GM23338 (cell line): ENCODE results near the gene RANGAP1.

ENCODE experiments used
- CREB1 ChIP-seq: fragments of 250-450 bp; sonication (Bioruptor Pico); IDR thresholded peaks from 2 replicates; pipeline ENCODE4 v1.5.0; 2020; ENCODE audit warnings: low read depth, mild to moderate bottlenecking, moderate library complexity
- EZH2 ChIP-seq: fragments of 200-600 bp; sonication (generic); IDR thresholded peaks from one replicate; pipeline ENCODE4 v1.8.0; 2017; ENCODE audit warnings: antibody characterized with exemption, mild to moderate bottlenecking, low read depth; ENCODE audit not compliant: unreplicated experiment
- EZH2phosphoT487 ChIP-seq: fragments of 200-600 bp; sonication (generic); IDR thresholded peaks from one replicate; pipeline ENCODE4 v1.8.1; 2018; ENCODE audit warnings: antibody characterized with exemption; ENCODE audit not compliant: unreplicated experiment
- POLR2AphosphoS5 ChIP-seq: IDR thresholded peaks from 2 replicates; pipeline ENCODE4 v1.6.1; 2016; ENCODE audit warnings: antibody characterized with exemption, low read depth
- TF ChIP-seq, protein P1 (sequence below): IDR thresholded peaks from one replicate; pipeline ENCODE4 v1.6.1; 2018; ENCODE audit warnings: antibody characterized with exemption; ENCODE audit not compliant: unreplicated experiment
- TF ChIP-seq, protein P2 (sequence below), 2 experiments: fragments of 200-600 bp in 1 of 2; sonication (generic) in 1 of 2; conservative IDR thresholded peaks; 2 replicates each; pipeline versions ENCODE4 v1.5.1 to v1.6.1; 2016 to 2017; ENCODE audit warnings: antibody characterized with exemption in 2 of 2, low read depth in 2 of 2, mild to moderate bottlenecking in 2 of 2, moderate library complexity in 1 of 2

DNA sequence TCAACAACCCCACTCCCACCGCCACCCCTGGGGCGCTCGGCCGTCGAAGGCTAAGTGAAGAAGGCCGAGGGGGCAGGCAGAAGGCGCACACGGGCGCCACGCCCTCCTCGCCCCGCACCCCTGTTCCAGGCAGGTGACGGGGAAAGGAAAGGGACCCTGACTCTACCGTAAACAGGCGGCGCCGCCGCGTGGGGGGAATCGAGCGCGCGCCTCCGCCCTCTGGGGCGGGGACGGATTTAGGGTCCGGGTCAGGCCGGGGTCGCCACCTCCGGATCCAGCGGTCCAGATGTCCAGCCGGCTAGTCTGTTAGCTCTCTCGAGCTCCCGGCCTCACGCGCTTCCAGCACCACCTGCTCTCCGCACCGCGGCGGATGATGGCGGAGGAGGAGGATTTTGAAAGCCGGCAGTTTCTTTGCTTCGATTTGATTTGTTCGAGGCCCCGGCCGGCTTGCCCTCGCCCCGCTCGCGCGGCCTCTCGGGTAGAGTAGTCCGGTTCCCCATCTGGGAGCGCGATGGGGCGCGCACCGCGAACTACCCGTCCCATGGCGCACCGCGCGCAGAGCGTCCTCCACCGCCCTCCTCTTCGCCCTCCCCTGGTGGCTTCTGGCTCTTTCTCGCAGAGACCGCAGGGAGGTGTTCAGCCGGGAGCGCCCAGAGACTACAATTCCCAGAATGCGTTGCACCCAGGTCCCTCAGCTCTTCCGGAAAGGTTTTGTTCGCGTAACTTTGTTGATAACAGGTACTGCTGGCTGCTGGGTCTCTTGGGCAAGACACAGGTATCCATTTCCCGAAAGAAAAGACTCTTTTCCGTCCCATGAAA lies at the start of gene RANGAP1:
- TF ChIP-seq EZH2phosphoT487 (no peak), EZH2 (no peak), POLR2AphosphoS5 (peak; percentile 91), CREB1 (CRISPR knock-in tag) (peak; percentile 93)
- TF ChIP-seq, protein P1, sequence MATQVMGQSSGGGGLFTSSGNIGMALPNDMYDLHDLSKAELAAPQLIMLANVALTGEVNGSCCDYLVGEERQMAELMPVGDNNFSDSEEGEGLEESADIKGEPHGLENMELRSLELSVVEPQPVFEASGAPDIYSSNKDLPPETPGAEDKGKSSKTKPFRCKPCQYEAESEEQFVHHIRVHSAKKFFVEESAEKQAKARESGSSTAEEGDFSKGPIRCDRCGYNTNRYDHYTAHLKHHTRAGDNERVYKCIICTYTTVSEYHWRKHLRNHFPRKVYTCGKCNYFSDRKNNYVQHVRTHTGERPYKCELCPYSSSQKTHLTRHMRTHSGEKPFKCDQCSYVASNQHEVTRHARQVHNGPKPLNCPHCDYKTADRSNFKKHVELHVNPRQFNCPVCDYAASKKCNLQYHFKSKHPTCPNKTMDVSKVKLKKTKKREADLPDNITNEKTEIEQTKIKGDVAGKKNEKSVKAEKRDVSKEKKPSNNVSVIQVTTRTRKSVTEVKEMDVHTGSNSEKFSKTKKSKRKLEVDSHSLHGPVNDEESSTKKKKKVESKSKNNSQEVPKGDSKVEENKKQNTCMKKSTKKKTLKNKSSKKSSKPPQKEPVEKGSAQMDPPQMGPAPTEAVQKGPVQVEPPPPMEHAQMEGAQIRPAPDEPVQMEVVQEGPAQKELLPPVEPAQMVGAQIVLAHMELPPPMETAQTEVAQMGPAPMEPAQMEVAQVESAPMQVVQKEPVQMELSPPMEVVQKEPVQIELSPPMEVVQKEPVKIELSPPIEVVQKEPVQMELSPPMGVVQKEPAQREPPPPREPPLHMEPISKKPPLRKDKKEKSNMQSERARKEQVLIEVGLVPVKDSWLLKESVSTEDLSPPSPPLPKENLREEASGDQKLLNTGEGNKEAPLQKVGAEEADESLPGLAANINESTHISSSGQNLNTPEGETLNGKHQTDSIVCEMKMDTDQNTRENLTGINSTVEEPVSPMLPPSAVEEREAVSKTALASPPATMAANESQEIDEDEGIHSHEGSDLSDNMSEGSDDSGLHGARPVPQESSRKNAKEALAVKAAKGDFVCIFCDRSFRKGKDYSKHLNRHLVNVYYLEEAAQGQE: no peak
- TF ChIP-seq, protein P2, sequence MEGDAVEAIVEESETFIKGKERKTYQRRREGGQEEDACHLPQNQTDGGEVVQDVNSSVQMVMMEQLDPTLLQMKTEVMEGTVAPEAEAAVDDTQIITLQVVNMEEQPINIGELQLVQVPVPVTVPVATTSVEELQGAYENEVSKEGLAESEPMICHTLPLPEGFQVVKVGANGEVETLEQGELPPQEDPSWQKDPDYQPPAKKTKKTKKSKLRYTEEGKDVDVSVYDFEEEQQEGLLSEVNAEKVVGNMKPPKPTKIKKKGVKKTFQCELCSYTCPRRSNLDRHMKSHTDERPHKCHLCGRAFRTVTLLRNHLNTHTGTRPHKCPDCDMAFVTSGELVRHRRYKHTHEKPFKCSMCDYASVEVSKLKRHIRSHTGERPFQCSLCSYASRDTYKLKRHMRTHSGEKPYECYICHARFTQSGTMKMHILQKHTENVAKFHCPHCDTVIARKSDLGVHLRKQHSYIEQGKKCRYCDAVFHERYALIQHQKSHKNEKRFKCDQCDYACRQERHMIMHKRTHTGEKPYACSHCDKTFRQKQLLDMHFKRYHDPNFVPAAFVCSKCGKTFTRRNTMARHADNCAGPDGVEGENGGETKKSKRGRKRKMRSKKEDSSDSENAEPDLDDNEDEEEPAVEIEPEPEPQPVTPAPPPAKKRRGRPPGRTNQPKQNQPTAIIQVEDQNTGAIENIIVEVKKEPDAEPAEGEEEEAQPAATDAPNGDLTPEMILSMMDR (conservative IDR thresholded peaks at IDR 0.05; ENCODE audit: low read depth in 2 of 2): no peak; a peak in 1 of 4 replicates
